HepG2 (cell line): ENCODE results near the gene LAMTOR1. TPM values are rescaled to one million over a fixed set of nuclear protein-coding genes. Genes with fewer than 3 reads are reported as not detected.

ENCODE experiments used
- CBFB ChIP-seq: sonication (generic); formaldehyde crosslinking; IDR thresholded peaks from 2 replicates; pipeline ENCODE4 v1.4.0; 2020; ENCODE audit warnings: missing genetic modification reagents
- FIP1L1 ChIP-seq: fragments of 200-400 bp; formaldehyde crosslinking; IDR thresholded peaks from 2 replicates; pipeline ENCODE4 v1.6.1; 2018; ENCODE audit warnings: low read depth, mild to moderate bottlenecking, low read length, moderate library complexity, borderline replicate concordance; ENCODE audit not compliant: insufficient read depth
- HMG20A ChIP-seq: IDR thresholded peaks from 2 replicates; pipeline ENCODE4 v1.6.1; 2016; ENCODE audit warnings: borderline replicate concordance
- ISX ChIP-seq: sonication (generic); formaldehyde crosslinking; conservative IDR thresholded peaks from 2 replicates; pipeline ENCODE4 v1.5.0; 2020; ENCODE audit warnings: missing genetic modification reagents
- NCOA5 ChIP-seq: sonication (generic); formaldehyde crosslinking; IDR thresholded peaks from 2 replicates; pipeline ENCODE4 v1.4.0; 2020; ENCODE audit warnings: missing genetic modification reagents
- PTBP1 ChIP-seq: fragments of 200-400 bp; formaldehyde crosslinking; IDR thresholded peaks from 2 replicates; pipeline ENCODE4 v1.6.1; 2018; ENCODE audit warnings: low read length, low read depth; ENCODE audit not compliant: poor library complexity, severe bottlenecking
- RAD21 ChIP-seq: fragments of 450-650 bp; formaldehyde crosslinking; IDR thresholded peaks from 2 replicates; pipeline ENCODE4 v1.5.0; 2020; ENCODE audit warnings: mild to moderate bottlenecking
- SETDB1 ChIP-seq: sonication (generic); formaldehyde crosslinking; IDR thresholded peaks from 2 replicates; pipeline ENCODE4 v1.5.1; 2020; ENCODE audit warnings: missing genetic modification reagents, mild to moderate bottlenecking, borderline replicate concordance
- SIX1 ChIP-seq: sonication (generic); formaldehyde crosslinking; IDR thresholded peaks from 2 replicates; pipeline ENCODE4 v1.4.0; 2020; ENCODE audit warnings: missing genetic modification reagents, borderline replicate concordance
- ZNF121 ChIP-seq: sonication (generic); formaldehyde crosslinking; IDR thresholded peaks from 2 replicates; pipeline ENCODE4 v1.5.0; 2020; ENCODE audit warnings: mild to moderate bottlenecking, missing genetic modification reagents
- ZNF713 ChIP-seq: sonication (generic); formaldehyde crosslinking; IDR thresholded peaks from 2 replicates; pipeline ENCODE4 v1.4.0; 2020; ENCODE audit warnings: mild to moderate bottlenecking, missing genetic modification reagents
- polyA plus RNA-seq, 8 experiments: library from polyadenylated mRNA; depleted of rRNA in 3 of 8; stranded (reverse) in 7 of 8; unstranded in 1 of 8; fragments of >200 nt; fragmentation: Illumina TruSeq in 4 of 8; extraction: Trizol in 4 of 8; gene quantifications; 2 replicates each; pipeline versions ENCODE4 v1.2.1 to v1.2.3, GENCODE V29; 2011 to 2016; ENCODE audit warnings: low read depth in 4 of 8, missing spikeins in 1 of 8, mixed read lengths in 1 of 8; ENCODE audit not compliant: insufficient read depth in 1 of 8
- total RNA-seq, 5 experiments: library from RNA; depleted of rRNA; stranded (reverse); fragments of >200 nt; fragmentation: Illumina TruSeq; extraction: Trizol; gene quantifications; 2 replicates each; pipeline ENCODE4 v1.2.3, GENCODE V29; 2016; ENCODE audit warnings: low read depth in 1 of 5
- TF ChIP-seq, protein P1 (sequence below): IDR thresholded peaks from 2 replicates; pipeline ENCODE4 v1.6.1; 2018; ENCODE audit warnings: missing genetic modification reagents, mild to moderate bottlenecking, missing compliant biosample characterization
- TF ChIP-seq, protein P2 (sequence below): sonication (generic); formaldehyde crosslinking; IDR thresholded peaks from 2 replicates; pipeline ENCODE4 v1.5.1; 2020; ENCODE audit warnings: mild to moderate bottlenecking, missing genetic modification reagents, borderline replicate concordance
- TF ChIP-seq, protein P3 (sequence below): sonication (generic); formaldehyde crosslinking; IDR thresholded peaks from 2 replicates; pipeline ENCODE4 v1.4.0; 2020; ENCODE audit warnings: missing genetic modification reagents, low read depth, mild to moderate bottlenecking, borderline replicate concordance
- TF ChIP-seq, protein P4 (sequence below): sonication (generic); formaldehyde crosslinking; IDR thresholded peaks from 2 replicates; pipeline ENCODE4 v1.4.0; 2020; ENCODE audit warnings: missing genetic modification reagents
- TF ChIP-seq, protein P5 (sequence below): sonication (generic); formaldehyde crosslinking; IDR thresholded peaks from 2 replicates; pipeline ENCODE4 v1.4.0; 2020; ENCODE audit warnings: mild to moderate bottlenecking, missing genetic modification reagents

The LAMTOR1 gene
- total and polyA plus RNA-seq, 2 of the 13 experiments (the other 11 are each of a cell fraction or from before 2014, with no cell fraction given), result 60.4 to 66.0 TPM

DNA sequence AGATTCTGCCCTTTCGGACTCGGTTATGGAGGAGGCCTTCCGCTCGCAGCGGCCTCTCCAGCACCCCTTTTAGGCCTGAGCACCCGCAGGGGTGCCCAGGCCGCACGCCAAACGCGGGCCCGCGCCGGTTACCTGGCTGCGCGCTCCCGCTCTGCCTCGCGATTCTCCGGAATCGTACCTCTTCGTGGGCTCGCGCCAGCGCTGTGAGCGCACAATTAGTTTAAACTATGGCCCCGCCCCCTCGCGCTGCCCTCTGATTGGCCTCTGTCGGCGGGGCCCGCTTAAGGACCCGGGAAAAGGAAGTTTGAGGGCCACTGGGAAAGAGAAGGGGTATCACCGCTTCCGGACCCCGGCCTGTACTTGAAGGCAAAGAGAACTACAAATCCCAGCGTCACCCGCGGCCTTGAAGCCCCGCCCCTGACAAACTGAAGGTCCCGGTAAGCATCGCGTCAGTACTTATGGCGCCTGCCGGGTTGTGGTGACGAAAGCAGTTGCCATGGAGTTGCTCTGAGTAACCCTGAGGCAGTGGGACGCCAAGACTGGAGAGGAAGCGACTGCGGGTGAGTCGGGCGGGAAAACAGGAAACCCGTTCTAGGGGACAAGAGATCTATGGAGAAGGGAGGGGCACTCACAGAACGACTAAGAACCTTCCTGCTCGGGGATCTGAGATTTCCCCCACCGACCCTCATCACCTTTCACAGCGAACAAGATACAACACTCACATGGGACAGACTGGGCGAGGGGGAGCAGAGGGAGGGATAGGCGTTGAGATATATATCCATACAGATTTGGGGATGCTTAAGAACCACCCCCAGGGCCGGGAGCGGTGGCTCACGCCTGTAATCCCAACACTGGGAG lies 22.5 kb downstream of the LAMTOR1 start, which contains the start of the genes LRRC51 and NUMA1 (continued):
- TF ChIP-seq, protein P1, sequence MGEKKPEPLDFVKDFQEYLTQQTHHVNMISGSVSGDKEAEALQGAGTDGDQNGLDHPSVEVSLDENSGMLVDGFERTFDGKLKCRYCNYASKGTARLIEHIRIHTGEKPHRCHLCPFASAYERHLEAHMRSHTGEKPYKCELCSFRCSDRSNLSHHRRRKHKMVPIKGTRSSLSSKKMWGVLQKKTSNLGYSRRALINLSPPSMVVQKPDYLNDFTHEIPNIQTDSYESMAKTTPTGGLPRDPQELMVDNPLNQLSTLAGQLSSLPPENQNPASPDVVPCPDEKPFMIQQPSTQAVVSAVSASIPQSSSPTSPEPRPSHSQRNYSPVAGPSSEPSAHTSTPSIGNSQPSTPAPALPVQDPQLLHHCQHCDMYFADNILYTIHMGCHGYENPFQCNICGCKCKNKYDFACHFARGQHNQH (CRISPR knock-in tag), result peak; percentile 36; the same call in 1 of the 2 replicates
- no peak for TF ChIP-seq SIX1 (CRISPR knock-in tag)
- TF ChIP-seq, protein P2, sequence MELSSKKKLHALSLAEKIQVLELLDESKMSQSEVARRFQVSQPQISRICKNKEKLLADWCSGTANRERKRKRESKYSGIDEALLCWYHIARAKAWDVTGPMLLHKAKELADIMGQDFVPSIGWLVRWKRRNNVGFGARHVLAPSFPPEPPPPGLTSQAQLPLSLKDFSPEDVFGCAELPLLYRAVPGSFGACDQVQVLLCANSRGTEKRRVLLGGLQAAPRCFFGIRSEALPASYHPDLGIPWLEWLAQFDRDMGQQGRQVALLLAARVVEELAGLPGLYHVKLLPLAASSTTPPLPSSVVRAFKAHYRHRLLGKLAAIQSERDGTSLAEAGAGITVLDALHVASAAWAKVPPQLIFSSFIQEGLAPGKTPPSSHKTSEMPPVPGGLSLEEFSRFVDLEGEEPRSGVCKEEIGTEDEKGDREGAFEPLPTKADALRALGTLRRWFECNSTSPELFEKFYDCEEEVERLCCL, result 0 out of 2 replicates have a peak, but pooled peaks have one; percentile 23
- TF ChIP-seq ZNF713 (CRISPR knock-in tag), result no peak
- TF ChIP-seq SETDB1 (CRISPR knock-in tag), result no peak
- TF ChIP-seq, protein P3, sequence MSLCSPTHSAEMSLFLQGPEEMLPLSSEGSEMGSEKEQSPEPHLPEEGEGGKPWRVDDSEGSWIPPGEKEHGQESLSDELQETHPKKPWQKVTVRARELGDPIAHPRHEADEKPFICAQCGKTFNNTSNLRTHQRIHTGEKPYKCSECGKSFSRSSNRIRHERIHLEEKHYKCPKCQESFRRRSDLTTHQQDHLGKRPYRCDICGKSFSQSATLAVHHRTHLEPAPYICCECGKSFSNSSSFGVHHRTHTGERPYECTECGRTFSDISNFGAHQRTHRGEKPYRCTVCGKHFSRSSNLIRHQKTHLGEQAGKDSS (CRISPR knock-in tag), result no peak
- TF ChIP-seq FIP1L1, result no peak
- TF ChIP-seq RAD21 (CRISPR knock-in tag), result peak; percentile 8; the same call in 1 of the 2 replicates
- TF ChIP-seq, protein P4, sequence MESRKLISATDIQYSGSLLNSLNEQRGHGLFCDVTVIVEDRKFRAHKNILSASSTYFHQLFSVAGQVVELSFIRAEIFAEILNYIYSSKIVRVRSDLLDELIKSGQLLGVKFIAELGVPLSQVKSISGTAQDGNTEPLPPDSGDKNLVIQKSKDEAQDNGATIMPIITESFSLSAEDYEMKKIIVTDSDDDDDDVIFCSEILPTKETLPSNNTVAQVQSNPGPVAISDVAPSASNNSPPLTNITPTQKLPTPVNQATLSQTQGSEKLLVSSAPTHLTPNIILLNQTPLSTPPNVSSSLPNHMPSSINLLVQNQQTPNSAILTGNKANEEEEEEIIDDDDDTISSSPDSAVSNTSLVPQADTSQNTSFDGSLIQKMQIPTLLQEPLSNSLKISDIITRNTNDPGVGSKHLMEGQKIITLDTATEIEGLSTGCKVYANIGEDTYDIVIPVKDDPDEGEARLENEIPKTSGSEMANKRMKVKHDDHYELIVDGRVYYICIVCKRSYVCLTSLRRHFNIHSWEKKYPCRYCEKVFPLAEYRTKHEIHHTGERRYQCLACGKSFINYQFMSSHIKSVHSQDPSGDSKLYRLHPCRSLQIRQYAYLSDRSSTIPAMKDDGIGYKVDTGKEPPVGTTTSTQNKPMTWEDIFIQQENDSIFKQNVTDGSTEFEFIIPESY (CRISPR knock-in tag), result no peak
- no peak for TF ChIP-seq HMG20A (CRISPR knock-in tag)
- TF ChIP-seq ZNF121, result no peak
- TF ChIP-seq, protein P5, sequence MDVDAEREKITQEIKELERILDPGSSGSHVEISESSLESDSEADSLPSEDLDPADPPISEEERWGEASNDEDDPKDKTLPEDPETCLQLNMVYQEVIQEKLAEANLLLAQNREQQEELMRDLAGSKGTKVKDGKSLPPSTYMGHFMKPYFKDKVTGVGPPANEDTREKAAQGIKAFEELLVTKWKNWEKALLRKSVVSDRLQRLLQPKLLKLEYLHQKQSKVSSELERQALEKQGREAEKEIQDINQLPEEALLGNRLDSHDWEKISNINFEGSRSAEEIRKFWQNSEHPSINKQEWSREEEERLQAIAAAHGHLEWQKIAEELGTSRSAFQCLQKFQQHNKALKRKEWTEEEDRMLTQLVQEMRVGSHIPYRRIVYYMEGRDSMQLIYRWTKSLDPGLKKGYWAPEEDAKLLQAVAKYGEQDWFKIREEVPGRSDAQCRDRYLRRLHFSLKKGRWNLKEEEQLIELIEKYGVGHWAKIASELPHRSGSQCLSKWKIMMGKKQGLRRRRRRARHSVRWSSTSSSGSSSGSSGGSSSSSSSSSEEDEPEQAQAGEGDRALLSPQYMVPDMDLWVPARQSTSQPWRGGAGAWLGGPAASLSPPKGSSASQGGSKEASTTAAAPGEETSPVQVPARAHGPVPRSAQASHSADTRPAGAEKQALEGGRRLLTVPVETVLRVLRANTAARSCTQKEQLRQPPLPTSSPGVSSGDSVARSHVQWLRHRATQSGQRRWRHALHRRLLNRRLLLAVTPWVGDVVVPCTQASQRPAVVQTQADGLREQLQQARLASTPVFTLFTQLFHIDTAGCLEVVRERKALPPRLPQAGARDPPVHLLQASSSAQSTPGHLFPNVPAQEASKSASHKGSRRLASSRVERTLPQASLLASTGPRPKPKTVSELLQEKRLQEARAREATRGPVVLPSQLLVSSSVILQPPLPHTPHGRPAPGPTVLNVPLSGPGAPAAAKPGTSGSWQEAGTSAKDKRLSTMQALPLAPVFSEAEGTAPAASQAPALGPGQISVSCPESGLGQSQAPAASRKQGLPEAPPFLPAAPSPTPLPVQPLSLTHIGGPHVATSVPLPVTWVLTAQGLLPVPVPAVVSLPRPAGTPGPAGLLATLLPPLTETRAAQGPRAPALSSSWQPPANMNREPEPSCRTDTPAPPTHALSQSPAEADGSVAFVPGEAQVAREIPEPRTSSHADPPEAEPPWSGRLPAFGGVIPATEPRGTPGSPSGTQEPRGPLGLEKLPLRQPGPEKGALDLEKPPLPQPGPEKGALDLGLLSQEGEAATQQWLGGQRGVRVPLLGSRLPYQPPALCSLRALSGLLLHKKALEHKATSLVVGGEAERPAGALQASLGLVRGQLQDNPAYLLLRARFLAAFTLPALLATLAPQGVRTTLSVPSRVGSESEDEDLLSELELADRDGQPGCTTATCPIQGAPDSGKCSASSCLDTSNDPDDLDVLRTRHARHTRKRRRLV (CRISPR knock-in tag), result 0 out of 2 replicates have a peak, but pooled peaks have one; percentile 19
- TF ChIP-seq PTBP1, result no peak
- TF ChIP-seq ISX (CRISPR knock-in tag), result no peak
- TF ChIP-seq NCOA5 (CRISPR knock-in tag), result no peak
- TF ChIP-seq CBFB, result no peak
